Breast epithelium (tissue), 4 donors: ENCODE results near the gene EGLN3. TPM values are rescaled to one million over a fixed set of nuclear protein-coding genes. Genes with fewer than 3 reads are reported as not detected.
"Not testable (repeated sequence)": the region's sequence is repeated elsewhere in the genome, so short reads cannot be mapped to it uniquely, and the experiment has no call there.

ENCODE experiments used
- DNase-seq, 2 donors: peaks; one replicate each; pipeline ENCODE4 v3.0.0-alpha.2; 2019; ENCODE audit warnings: low spot score in 2 of 2
- H3K27ac ChIP-seq, 2 donors: fragments of 200-600 bp; sonication (generic) in 1 of 2; one replicate each; pipeline ENCODE4 v1.5.1; 2016 to 2019; ENCODE audit warnings: mild to moderate bottlenecking in 1 of 2
- H3K27me3 ChIP-seq, 2 donors: fragments of 200-600 bp; sonication (generic) in 1 of 2; one replicate each; pipeline versions ENCODE4 v1.5.1 to v1.6.0; 2017 to 2019; ENCODE audit warnings: control low read depth in 1 of 2, mild to moderate bottlenecking in 1 of 2
- H3K36me3 ChIP-seq: fragments of 200-600 bp; one replicate; pipeline ENCODE4 v1.5.1; 2019
- H3K4me1 ChIP-seq, 2 donors: fragments of 200-600 bp; sonication (generic); one replicate each; pipeline ENCODE4 v1.5.1; 2016 to 2019; ENCODE audit warnings: control low read depth in 1 of 2
- H3K4me3 ChIP-seq, 3 donors: fragments of 200-600 bp; sonication (generic); 1 replicate in 2 of 3; 2 replicates in 1 of 3; pipeline ENCODE4 v1.5.1; 2016 to 2019; ENCODE audit warnings: mild to moderate bottlenecking in 3 of 3, moderate library complexity in 2 of 3
- H3K9me3 ChIP-seq, 2 donors: fragments of 200-600 bp; sonication (generic) in 1 of 2; one replicate each; pipeline ENCODE4 v1.5.1; 2016 to 2019; ENCODE audit warnings: control low read depth in 1 of 2
- POLR2A ChIP-seq: fragments of 450-650 bp; IDR thresholded peaks from one replicate; pipeline ENCODE4 v1.6.1; 2016; ENCODE audit warnings: antibody characterized with exemption, mild to moderate bottlenecking, moderate library complexity
- POLR2AphosphoS5 ChIP-seq, 3 donors: sonication (generic); formaldehyde crosslinking; IDR thresholded peaks; one replicate each; pipeline ENCODE4 v1.6.1; 2017; ENCODE audit warnings: antibody characterized with exemption in 3 of 3
- intact Hi-C: fragments of 100-400 bp; cut with DNase I; formaldehyde crosslinking; loops from one replicate; pipeline ENCODE4 v1.15.1; 2023; ENCODE audit warnings: low total_unique reads
- total RNA-seq, 3 donors: library from RNA; depleted of rRNA; stranded (reverse); fragments of >200 nt; gene quantifications; one replicate each; pipeline ENCODE4 v1.1.0, GENCODE V29; 2016
- TF ChIP-seq, protein P1 (sequence below), 3 donors: fragments of 450-650 bp; IDR thresholded peaks; one replicate each; pipeline ENCODE4 v1.5.1; 2016 to 2017; ENCODE audit warnings: antibody characterized with exemption in 3 of 3, mild to moderate bottlenecking in 3 of 3, moderate library complexity in 3 of 3

Gene EGLN3
- total RNA-seq, 3 donors from 2014 or later = 3.2 to 16.4 (median 13.9) TPM

DNA sequence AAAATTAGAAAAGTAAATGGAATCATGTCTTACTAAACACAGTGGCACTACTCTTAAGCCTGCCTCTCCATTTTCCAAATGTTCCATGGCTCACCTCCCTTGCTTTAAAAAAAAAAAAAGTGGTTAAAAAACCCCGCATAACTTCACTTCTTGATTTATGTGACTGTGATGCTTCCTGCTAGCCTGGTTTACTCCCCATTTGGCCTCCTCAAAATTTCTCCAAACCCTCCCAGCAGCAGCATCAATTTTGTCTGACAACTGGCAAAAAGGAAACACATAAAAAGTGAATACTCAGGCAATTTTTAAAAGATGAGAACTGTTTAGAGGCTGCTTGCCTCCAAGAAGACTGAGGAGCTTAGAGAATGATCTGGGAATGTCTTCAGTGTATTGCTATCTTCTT is 17.8 kb upstream of the EGLN3 start:
- Histone ChIP-seq H3K9me3 (peaks cover 4 to 7% of the 10 kb centered on the region in 2 donors), H3K4me1 (no peaks in the 10 kb centered on the region), H3K36me3 (no peaks in the 10 kb centered on the region), H3K4me3 (no peak overlapping the region), H3K27me3 (no peaks in the 10 kb centered on the region), H3K27ac (no peak overlapping the region)
- TF ChIP-seq, protein P1, sequence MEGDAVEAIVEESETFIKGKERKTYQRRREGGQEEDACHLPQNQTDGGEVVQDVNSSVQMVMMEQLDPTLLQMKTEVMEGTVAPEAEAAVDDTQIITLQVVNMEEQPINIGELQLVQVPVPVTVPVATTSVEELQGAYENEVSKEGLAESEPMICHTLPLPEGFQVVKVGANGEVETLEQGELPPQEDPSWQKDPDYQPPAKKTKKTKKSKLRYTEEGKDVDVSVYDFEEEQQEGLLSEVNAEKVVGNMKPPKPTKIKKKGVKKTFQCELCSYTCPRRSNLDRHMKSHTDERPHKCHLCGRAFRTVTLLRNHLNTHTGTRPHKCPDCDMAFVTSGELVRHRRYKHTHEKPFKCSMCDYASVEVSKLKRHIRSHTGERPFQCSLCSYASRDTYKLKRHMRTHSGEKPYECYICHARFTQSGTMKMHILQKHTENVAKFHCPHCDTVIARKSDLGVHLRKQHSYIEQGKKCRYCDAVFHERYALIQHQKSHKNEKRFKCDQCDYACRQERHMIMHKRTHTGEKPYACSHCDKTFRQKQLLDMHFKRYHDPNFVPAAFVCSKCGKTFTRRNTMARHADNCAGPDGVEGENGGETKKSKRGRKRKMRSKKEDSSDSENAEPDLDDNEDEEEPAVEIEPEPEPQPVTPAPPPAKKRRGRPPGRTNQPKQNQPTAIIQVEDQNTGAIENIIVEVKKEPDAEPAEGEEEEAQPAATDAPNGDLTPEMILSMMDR (IDR thresholded peaks at IDR 0.05) = no peak
- no peak for TF ChIP-seq POLR2A
- no peak for TF ChIP-seq POLR2AphosphoS5 (IDR thresholded peaks at IDR 0.05)
- no peak for DNase-seq
- intact Hi-C loops = no loop called here

- Histone ChIP-seq H3K36me3 (no peaks in the 10 kb centered on the region), H3K4me1 (no peaks in the 10 kb centered on the region), H3K27me3 (no peaks in the 10 kb centered on the region), H3K27ac (no peak overlapping the region), H3K9me3 (peaks cover 4 to 7% of the 10 kb centered on the region in 2 donors), H3K4me3 (no peak overlapping the region)
- DNase-seq = no peak
- TF ChIP-seq POLR2AphosphoS5 (IDR thresholded peaks at IDR 0.05) (no peak), POLR2A (no peak)
- TF ChIP-seq, protein P1 (IDR thresholded peaks at IDR 0.05) = no peak
- intact Hi-C loops = no loop called here
Observed at GRCh38 chr14:33967138-33967537, 16.3 kb upstream of the EGLN3 start.

GRCh38 chr14:33966276-33966675 is 15.4 kb upstream of the EGLN3 start:
- H3K27ac ChIP-seq = no peak overlapping the region
- H3K4me3 ChIP-seq = no peak overlapping the region
- TF ChIP-seq POLR2AphosphoS5 (IDR thresholded peaks at IDR 0.05) (no peak), POLR2A (no peak)
- TF ChIP-seq, protein P1 (IDR thresholded peaks at IDR 0.05) = no peak
- H3K4me1 ChIP-seq = no peaks in the 10 kb centered on the region
- intact Hi-C loops = no loop called here
- no peaks in the 10 kb centered on the region for H3K27me3 ChIP-seq
- peaks cover 4 to 7% of the 10 kb centered on the region in 2 donors for H3K9me3 ChIP-seq
- DNase-seq = no peak
- no peaks in the 10 kb centered on the region for H3K36me3 ChIP-seq

GRCh38 chr14:33964599-33965317 is 13.9 kb upstream of the EGLN3 start:
- no peak overlapping the region for H3K27ac ChIP-seq
- no peaks in the 10 kb centered on the region for H3K36me3 ChIP-seq
- no peaks in the 10 kb centered on the region for H3K27me3 ChIP-seq
- no peaks in the 10 kb centered on the region for H3K9me3 ChIP-seq
- no peak overlapping the region for H3K4me3 ChIP-seq
- TF ChIP-seq POLR2AphosphoS5 (IDR thresholded peaks at IDR 0.05) (no peak), POLR2A (no peak)
- TF ChIP-seq, protein P1 (IDR thresholded peaks at IDR 0.05) = no peak
- intact Hi-C loops = no loop called here
- no peaks in the 10 kb centered on the region for H3K4me1 ChIP-seq
- DNase-seq = no peak

DNA sequence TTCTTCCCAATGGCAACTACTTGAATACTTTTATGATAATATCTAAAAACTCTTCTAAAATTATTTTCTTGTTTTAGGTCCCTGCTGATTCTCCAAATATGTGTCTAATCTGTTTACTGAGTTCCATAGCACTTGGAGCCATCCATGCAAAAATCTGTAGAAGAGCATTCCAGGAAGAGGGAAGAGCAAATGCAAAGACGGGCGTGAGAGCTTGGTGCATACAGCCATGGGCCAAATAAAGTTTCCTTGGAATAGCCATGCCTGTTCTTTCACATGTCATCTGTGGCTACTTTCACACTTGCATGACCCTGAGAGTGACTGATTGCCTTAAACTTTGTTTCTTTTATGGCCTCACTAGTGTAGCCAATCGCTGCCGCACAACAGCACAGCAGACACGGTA is 13.0 kb upstream of the EGLN3 start:
- Histone ChIP-seq H3K4me3 (no peak overlapping the region), H3K9me3 (no peaks in the 10 kb centered on the region), H3K36me3 (no peaks in the 10 kb centered on the region), H3K27me3 (no peaks in the 10 kb centered on the region), H3K27ac (no peak overlapping the region), H3K4me1 (no peaks in the 10 kb centered on the region)
- TF ChIP-seq POLR2A (no peak), POLR2AphosphoS5 (IDR thresholded peaks at IDR 0.05) (no peak)
- TF ChIP-seq, protein P1 (IDR thresholded peaks at IDR 0.05) = no peak
- intact Hi-C loops = no loop called here
- DNase-seq = no peak

DNA sequence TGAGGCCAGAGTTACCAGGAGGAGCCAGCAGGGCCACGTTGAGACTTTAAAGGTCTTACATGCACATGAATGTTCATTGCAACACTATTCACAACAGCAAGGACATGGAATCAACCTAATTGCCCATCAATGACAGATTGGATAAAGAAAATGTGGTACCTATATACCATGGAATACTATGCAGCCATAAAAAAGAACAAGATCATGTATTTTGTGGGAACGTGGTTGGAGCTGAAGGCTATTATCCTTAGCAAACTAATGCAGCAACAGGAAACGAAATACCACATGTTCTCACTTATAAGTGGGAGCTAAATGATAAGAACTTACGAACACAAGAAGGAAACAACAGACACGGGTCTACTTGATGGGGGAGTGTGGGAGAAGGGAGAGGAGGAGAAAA is 11.6 kb upstream of the EGLN3 start:
- H3K36me3 ChIP-seq, H3K27ac ChIP-seq, H3K4me1 ChIP-seq, H3K4me3 ChIP-seq, H3K27me3 ChIP-seq, intact Hi-C loops, H3K9me3 ChIP-seq, DNase-seq: not testable (repeated sequence)
